SK-N-SH (cell line): Measurements from ENCODE around the gene CHCHD1. TPM values are rescaled to one million over a fixed set of nuclear protein-coding genes. Genes with fewer than 3 reads are reported as not detected.

Experiments used
- CTCF ChIA-PET: fragments of 300-600, 350-600 bp; formaldehyde crosslinking; extraction: SDS; loops from one replicate; lab custom pipeline; 2021; lab: Yijun Ruan, JAX
- POLR2A ChIA-PET: fragments of 350-600 bp; sonication (Branson Sonifier 250); formaldehyde crosslinking; extraction: SDS; loops from one replicate; lab custom pipeline; 2020; ENCODE audit warnings: antibody characterized with exemption, inconsistent platforms; lab: Yijun Ruan, JAX
- DNase-seq: peaks from one replicate; pipeline ENCODE4 v3.0.0; 2012
- H2AFZ ChIP-seq: fragments of 200-600 bp; sonication (generic); 2 replicates; pipeline ENCODE4 v1.8.1; 2016; ENCODE audit warnings: antibody characterized with exemption, mild to moderate bottlenecking, low read depth
- H3F3A ChIP-seq: fragments of 200-600 bp; sonication (generic); replicated peaks from 2 replicates; pipeline ENCODE3; 2016; ENCODE audit warnings: antibody characterized with exemption, mild to moderate bottlenecking; ENCODE audit not compliant: insufficient read depth
- H3K27ac ChIP-seq, 2 experiments: fragments of 200-500 bp in 1 of 2; fragments of 200-600 bp in 1 of 2; sonication (Bioruptor generic) in 1 of 2; sonication (generic), shearing (Covaris generic) in 1 of 2; 2 replicates each; pipeline versions ENCODE4 v1.5.1 to v1.6.1; 2014 to 2016; ENCODE audit warnings: low read depth in 2 of 2, inconsistent platforms in 1 of 2, low read length in 1 of 2, mild to moderate bottlenecking in 1 of 2, mixed read lengths in 1 of 2
- H3K27me3 ChIP-seq: fragments of 200-600 bp; sonication (generic), shearing (Covaris generic); 2 replicates; pipeline ENCODE4 v1.6.1; 2016; ENCODE audit warnings: mixed run types; ENCODE audit not compliant: insufficient read depth
- H3K36me3 ChIP-seq, 2 experiments: fragments of 200-500 bp in 1 of 2; fragments of 200-600 bp in 1 of 2; sonication (Bioruptor generic) in 1 of 2; sonication (generic) in 1 of 2; replicated peaks in 1 of 2; 2 replicates each; pipeline versions ENCODE3 to v1.5.1; 2014 to 2016; ENCODE audit warnings: low read length in 1 of 2, mild to moderate bottlenecking in 1 of 2; ENCODE audit not compliant: insufficient read depth in 2 of 2, control insufficient read depth in 1 of 2
- H3K4me1 ChIP-seq, 2 experiments: fragments of 200-500 bp in 1 of 2; fragments of 200-600 bp in 1 of 2; sonication (Bioruptor generic) in 1 of 2; sonication (generic), shearing (Covaris generic) in 1 of 2; 2 replicates each; pipeline versions ENCODE4 v1.5.1 to v1.6.1; 2014 to 2016; ENCODE audit warnings: low read depth in 1 of 2, low read length in 1 of 2, mixed run types in 1 of 2; ENCODE audit not compliant: insufficient read depth in 2 of 2, control insufficient read depth in 1 of 2
- H3K4me2 ChIP-seq: fragments of 200-600 bp; sonication (generic), shearing (Covaris generic); 2 replicates; pipeline ENCODE4 v1.6.1; 2017; ENCODE audit warnings: mixed run types
- H3K4me3 ChIP-seq, 2 experiments: fragments of 200-500 bp in 1 of 2; fragments of 200-600 bp in 1 of 2; sonication (Bioruptor generic) in 1 of 2; sonication (generic), shearing (Covaris generic) in 1 of 2; 2 replicates each; pipeline versions ENCODE4 v1.5.1 to v1.8.1; 2014 to 2016; ENCODE audit warnings: low read depth in 2 of 2, inconsistent platforms in 1 of 2, low read length in 1 of 2, mild to moderate bottlenecking in 1 of 2, mixed read lengths in 1 of 2, moderate library complexity in 1 of 2
- H3K79me2 ChIP-seq: fragments of 200-600 bp; sonication (generic); 2 replicates; pipeline ENCODE4 v1.8.1; 2017; ENCODE audit warnings: mild to moderate bottlenecking; ENCODE audit not compliant: insufficient read depth
- H3K9ac ChIP-seq: fragments of 200-600 bp; sonication (generic); 2 replicates; pipeline ENCODE4 v1.6.1; 2017; ENCODE audit warnings: mixed run types
- H3K9me2 ChIP-seq: fragments of 200-600 bp; sonication (generic); 2 replicates; pipeline ENCODE4 v1.6.1; 2017; ENCODE audit warnings: mixed run types
- H3K9me3 ChIP-seq: fragments of 200-600 bp; sonication (generic); 2 replicates; pipeline ENCODE4 v1.6.1; 2017; ENCODE audit warnings: mixed run types, mild to moderate bottlenecking, moderate library complexity
- H4K20me1 ChIP-seq: fragments of 200-600 bp; sonication (generic); 2 replicates; pipeline ENCODE4 v1.6.1; 2017; ENCODE audit warnings: mild to moderate bottlenecking, mixed run types; ENCODE audit not compliant: insufficient read depth
- ELF1 ChIP-seq: IDR thresholded peaks from 2 replicates; pipeline ENCODE4 v1.4.0; 2012
- FOSL2 ChIP-seq: IDR thresholded peaks from 2 replicates; pipeline ENCODE4 v1.4.0; 2012; ENCODE audit warnings: low read depth, mild to moderate bottlenecking, moderate library complexity, borderline replicate concordance
- GATA2 ChIP-seq: sonication (generic); formaldehyde crosslinking; IDR thresholded peaks from 2 replicates; pipeline ENCODE4 v1.5.0; 2020; ENCODE audit warnings: mild to moderate bottlenecking, missing genetic modification reagents
- NFIC ChIP-seq: IDR thresholded peaks from 2 replicates; pipeline ENCODE4 v1.4.0; 2012; ENCODE audit warnings: borderline replicate concordance
- PBX3 ChIP-seq: IDR thresholded peaks from 2 replicates; pipeline ENCODE4; 2012
- SIN3A ChIP-seq: IDR thresholded peaks from 2 replicates; pipeline ENCODE4 v1.6.1; 2012; ENCODE audit warnings: low read depth, mild to moderate bottlenecking, low read length, moderate library complexity, borderline replicate concordance
- YY1 ChIP-seq: IDR thresholded peaks from 2 replicates; pipeline ENCODE4 v1.4.0; 2012; ENCODE audit warnings: low read depth, mild to moderate bottlenecking
- ZBTB33 ChIP-seq: IDR thresholded peaks from 2 replicates; pipeline ENCODE4 v1.4.0; 2012; ENCODE audit warnings: low read depth, borderline replicate concordance
- WGBS: methylation state at CpG from one replicate; pipeline ENCODE4 v1.1.6; 2017; ENCODE audit warnings: low lambda C conversion rate; 5-methylcytosine and 5-hydroxymethylcytosine counted together
- polyA plus RNA-seq, 3 experiments: library from polyadenylated mRNA; depleted of rRNA; stranded (reverse); fragments of >200 nt; gene quantifications; 2 replicates each; pipeline ENCODE4 v1.2.3, GENCODE V29; 2012
- TF ChIP-seq, protein P1 (sequence below): fragments of 200-600 bp; sonication (generic); IDR thresholded peaks from 2 replicates; pipeline ENCODE4 v1.6.1; 2017; ENCODE audit warnings: antibody characterized with exemption, mild to moderate bottlenecking, moderate library complexity

Gene CHCHD1
- polyA plus RNA-seq, 1 of the 3 experiments (the other 2 are of a cell fraction): 60.9 TPM

- no peak for TF ChIP-seq FOSL2
- TF ChIP-seq SIN3A: no peak
- no peak for TF ChIP-seq YY1
- no peak for TF ChIP-seq ELF1
- no peak for TF ChIP-seq ZBTB33
- no peak for TF ChIP-seq NFIC
Measured at GRCh38 chr10:73819513-73820093, 37.8 kb downstream of the CHCHD1 start (continued).

DNA sequence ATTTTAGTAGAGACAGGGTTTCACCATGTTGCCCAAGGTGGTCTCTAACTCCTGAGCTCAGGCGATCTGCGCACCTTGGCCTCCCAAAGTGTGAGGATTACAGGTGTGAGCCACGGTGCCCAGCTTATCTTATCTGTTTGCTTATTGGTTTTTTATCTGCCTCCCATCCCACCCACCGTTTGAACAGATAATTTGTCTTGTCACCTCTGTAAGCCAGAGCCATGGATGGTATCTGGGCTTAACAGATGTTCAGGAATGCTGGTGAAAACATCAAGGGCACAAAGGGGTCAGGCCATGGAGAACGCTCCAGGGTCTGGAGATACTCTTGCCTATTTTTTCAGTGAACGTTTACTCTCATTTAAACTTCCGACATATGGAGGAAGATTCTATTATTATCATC is 41.5 kb downstream of the CHCHD1 start:
- WGBS: 89% methylated on average over 7 of the region's 7 CpGs
- TF ChIP-seq PBX3 (no peak), ZBTB33 (no peak), GATA2 (CRISPR knock-in tag) (no peak)
- TF ChIP-seq, protein P1, sequence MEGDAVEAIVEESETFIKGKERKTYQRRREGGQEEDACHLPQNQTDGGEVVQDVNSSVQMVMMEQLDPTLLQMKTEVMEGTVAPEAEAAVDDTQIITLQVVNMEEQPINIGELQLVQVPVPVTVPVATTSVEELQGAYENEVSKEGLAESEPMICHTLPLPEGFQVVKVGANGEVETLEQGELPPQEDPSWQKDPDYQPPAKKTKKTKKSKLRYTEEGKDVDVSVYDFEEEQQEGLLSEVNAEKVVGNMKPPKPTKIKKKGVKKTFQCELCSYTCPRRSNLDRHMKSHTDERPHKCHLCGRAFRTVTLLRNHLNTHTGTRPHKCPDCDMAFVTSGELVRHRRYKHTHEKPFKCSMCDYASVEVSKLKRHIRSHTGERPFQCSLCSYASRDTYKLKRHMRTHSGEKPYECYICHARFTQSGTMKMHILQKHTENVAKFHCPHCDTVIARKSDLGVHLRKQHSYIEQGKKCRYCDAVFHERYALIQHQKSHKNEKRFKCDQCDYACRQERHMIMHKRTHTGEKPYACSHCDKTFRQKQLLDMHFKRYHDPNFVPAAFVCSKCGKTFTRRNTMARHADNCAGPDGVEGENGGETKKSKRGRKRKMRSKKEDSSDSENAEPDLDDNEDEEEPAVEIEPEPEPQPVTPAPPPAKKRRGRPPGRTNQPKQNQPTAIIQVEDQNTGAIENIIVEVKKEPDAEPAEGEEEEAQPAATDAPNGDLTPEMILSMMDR: no peak
- no peaks in the 10 kb centered on the region for H3K79me2 ChIP-seq
- no peaks in the 10 kb centered on the region for H3K4me1 ChIP-seq
- ChIA-PET POLR2A (no interaction called here), CTCF (interaction anchor here (1.1 to 2.3 kb wide), 5 partner anchors 9 to 64 kb away, joined by 3 to 7 read pairs (median 7); no protein-coding TSS in a partner anchor)
- H3K27me3 ChIP-seq: no peaks in the 10 kb centered on the region
- no peak overlapping the region for H3K4me3 ChIP-seq
- H3K9me2 ChIP-seq: no peaks in the 10 kb centered on the region
- no peak overlapping the region for H3K4me2 ChIP-seq
- H2AFZ ChIP-seq: no peak overlapping the region
- no peak overlapping the region for H3K9ac ChIP-seq
- DNase-seq: no peak
- H3K9me3 ChIP-seq: no peaks in the 10 kb centered on the region
- no peak overlapping the region for H3K27ac ChIP-seq
- peaks cover 14 to 36% of the 10 kb centered on the region in 2 experiments for H3K36me3 ChIP-seq
- H3F3A ChIP-seq: no peaks in the 10 kb centered on the region
- no peaks in the 10 kb centered on the region for H4K20me1 ChIP-seq
